KOPT-K1 (cell line): ENCODE measurements around the gene KRT36.

Experiments used
- H3K27ac ChIP-seq: fragments of 200-600 bp; sonication (generic); 2 replicates; pipeline ENCODE4 v1.5.1; 2016; ENCODE audit warnings: antibody characterized with exemption, mild to moderate bottlenecking, low read depth, low read length; ENCODE audit not compliant: poor library complexity, severe bottlenecking
- H3K36me3 ChIP-seq: fragments of 200-600 bp; sonication (generic); 2 replicates; pipeline ENCODE4 v1.5.1; 2017; ENCODE audit warnings: antibody characterized with exemption, mild to moderate bottlenecking, low read length, moderate library complexity; ENCODE audit not compliant: insufficient read depth
- H3K9me3 ChIP-seq: fragments of 200-600 bp; sonication (generic); 2 replicates; pipeline ENCODE4 v1.5.1; 2017; ENCODE audit warnings: antibody characterized with exemption, low read length, mild to moderate bottlenecking; ENCODE audit not compliant: insufficient read depth, poor library complexity, severe bottlenecking

Gene KRT36

DNA sequence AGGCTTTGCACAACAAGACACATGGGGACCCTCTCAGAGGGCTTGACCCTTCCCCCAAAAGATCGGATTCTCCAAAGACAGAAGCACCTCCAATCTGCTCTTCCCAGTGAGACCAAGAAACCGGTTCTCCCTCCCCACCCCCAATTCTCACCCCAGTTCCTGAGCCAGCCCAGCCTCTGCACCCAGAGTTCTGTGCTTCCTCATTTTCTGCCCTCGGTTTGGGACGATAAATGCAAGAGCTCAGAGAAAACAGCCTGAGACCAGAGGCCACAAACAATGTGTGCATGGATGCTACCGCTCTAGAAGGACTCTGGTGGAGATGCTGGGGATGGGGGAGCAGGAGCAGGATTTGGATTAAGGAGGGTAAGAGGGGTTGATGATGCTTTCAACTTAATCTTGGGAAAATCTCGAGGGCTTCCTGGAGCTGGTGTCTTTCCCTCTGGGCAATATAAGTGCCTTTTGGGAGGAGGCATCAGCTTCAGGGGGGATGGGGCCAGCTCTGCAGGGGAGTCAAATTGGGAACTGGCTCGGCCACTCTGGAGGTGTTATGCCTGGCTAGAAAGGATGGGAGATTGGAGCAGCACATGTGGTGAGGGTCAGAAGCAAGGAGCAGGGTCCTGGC, 22.9 kb upstream of the KRT36 start:
- H3K36me3 ChIP-seq, result no peaks in the 10 kb centered on the region
- H3K27ac ChIP-seq, result no peak overlapping the region
- no peaks in the 10 kb centered on the region for H3K9me3 ChIP-seq

DNA sequence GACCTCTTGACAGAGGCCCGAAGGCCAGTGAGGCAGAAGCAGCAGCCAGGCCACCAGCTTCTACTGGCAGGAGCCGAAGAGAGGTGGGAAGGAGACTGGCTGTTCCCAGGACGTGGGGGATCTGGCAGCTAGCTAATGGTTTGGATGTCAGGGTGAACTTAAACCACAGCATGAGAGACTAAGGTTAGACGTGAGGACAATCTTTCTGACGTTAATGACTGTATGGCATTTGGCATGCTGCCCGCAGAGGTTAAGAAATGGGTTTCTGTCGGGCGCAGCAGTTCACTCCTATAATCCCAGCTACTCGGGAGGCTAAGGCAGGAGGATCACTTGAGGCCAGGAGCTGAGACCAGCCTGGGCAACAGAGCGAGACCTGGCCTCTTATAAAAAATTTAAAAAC, 22.0 kb upstream of the KRT36 start:
- no peak overlapping the region for H3K27ac ChIP-seq
- no peaks in the 10 kb centered on the region for H3K36me3 ChIP-seq
- H3K9me3 ChIP-seq, result no peaks in the 10 kb centered on the region

DNA sequence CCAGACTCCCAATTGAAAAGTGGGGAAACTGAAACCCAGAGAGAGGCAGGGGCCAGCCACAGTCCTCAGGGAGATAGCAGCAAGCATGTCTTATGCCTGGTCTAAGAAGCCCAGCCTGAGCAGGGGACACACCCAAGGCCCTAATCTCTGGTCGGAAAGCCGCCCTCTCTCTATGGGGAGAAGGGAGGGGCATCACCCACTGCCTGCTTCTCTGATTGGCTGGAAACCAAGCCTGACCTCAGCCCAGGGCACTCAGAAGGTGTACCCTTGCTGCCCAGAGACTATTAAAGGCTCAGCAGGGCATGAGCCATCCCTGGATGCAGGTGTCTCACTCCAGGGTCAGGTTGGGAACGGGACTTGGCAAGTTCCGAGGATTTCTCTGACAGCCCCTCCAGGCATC, 21.4 kb upstream of the KRT36 start:
- no peaks in the 10 kb centered on the region for H3K36me3 ChIP-seq
- no peak overlapping the region for H3K27ac ChIP-seq
- no peaks in the 10 kb centered on the region for H3K9me3 ChIP-seq

DNA sequence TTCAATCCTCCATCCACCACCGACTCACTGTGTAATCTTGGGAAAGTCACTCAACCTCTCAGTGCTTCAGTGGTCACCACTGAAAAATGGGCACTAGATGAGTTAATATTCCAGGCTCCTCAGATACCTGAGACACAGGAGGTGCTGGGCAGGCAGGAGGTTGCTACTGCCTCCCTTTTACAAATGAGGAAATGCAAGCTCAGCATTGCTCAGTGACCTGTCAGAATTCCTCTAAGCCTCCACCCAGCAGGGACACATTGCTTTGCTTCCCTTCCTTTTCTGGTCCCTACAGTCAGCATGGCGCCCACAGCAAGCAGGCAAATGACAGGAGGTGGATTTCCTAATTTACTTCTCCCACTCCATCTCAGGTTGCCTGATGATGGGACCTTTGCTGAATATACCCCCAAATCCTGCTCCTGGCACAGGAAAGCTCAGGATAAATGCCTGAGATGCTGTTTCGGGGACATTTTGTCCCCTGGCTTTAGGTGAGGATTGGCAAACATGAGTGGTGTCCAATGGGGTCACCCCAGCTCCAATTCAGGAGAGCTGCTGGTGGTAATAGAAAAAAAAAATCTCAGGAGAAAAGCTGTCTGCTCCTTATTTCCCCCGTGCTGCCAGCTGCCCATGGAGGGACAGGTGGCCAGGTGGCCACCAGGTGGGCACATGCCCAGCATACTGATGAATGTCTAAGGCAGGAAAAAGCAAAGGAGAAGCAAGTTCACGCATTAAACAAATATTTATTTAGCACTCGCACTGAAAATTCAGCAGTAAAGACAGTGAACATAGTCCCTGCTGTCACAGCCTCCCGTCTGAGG, 20.7 kb upstream of the KRT36 start:
- no peak overlapping the region for H3K27ac ChIP-seq
- H3K36me3 ChIP-seq, result no peaks in the 10 kb centered on the region
- H3K9me3 ChIP-seq, result no peaks in the 10 kb centered on the region

DNA sequence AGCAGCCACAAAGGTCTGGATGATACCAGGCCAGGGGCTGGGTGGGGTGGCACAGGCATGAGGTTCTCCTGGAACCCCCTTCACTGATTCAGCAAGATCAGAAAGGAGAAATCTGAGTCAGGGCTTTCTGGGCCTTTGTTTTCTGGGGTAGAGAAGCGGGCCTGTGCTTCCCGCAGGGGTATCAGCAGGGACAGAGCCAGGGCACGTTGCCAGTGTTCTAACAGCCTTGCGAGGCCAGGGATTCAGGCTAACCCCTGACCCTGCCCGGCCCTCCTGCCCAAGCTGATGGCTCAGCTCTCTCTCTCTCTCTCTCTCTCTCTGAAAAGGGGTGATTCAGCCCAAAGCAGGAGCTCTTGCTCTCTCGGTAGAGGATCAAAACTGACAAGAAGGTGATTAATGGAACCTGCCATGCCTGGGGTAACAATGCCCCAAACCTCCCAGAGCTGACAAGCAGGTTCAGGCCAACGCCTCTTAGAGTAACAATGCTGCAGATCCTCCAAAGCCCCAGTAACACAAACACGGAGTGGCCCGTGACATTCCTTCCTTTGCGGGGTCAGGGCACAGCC, 17.7 kb upstream of the KRT36 start:
- no peaks in the 10 kb centered on the region for H3K9me3 ChIP-seq
- no peak overlapping the region for H3K27ac ChIP-seq
- no peaks in the 10 kb centered on the region for H3K36me3 ChIP-seq

DNA sequence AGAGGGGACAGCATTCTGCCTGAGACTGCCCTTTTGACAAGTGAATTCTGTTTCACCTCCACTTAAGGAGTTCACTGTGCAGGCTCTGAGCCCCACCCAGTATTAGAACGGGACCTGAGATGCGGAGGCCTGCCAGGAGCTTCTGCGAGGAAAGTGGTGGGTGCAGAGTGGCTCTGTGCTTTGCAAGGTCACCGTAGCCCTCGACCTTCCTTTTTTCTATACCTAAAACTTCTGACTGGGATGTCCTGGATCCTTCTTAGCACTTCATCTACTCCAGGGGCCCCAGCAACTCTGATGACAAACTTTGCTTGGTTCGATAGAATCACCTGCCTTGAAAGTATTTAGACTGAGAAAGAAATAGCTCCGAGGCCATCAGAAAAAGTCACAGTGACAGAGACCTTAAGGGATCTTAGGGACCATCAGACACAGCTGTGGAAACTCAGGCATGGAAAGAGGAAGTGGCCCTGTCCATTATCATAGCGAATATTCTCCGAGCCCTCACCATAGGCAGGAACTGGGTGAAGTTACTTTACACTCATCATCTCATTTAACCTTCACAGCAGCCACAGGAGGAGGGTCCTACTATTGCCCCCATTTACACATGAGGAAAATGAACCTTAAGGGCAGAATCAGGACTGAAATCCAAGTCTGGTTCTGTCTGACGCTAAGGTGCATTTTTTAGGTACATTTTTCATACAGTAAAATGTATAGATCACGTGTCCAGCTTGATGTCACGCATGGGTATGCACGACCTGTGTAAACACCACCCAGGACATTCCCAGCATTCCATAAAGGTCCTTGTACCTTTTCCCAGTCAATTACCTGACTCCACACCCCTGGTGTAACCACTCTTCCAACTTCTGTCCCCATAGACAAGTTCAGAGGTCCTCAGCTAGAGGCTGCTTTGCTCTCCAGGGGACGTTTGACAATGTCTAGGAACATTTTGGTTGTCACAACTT, 16.4 kb upstream of the KRT36 start:
- Histone ChIP-seq H3K9me3 (no peaks in the 10 kb centered on the region), H3K27ac (no peak overlapping the region), H3K36me3 (no peaks in the 10 kb centered on the region)

DNA sequence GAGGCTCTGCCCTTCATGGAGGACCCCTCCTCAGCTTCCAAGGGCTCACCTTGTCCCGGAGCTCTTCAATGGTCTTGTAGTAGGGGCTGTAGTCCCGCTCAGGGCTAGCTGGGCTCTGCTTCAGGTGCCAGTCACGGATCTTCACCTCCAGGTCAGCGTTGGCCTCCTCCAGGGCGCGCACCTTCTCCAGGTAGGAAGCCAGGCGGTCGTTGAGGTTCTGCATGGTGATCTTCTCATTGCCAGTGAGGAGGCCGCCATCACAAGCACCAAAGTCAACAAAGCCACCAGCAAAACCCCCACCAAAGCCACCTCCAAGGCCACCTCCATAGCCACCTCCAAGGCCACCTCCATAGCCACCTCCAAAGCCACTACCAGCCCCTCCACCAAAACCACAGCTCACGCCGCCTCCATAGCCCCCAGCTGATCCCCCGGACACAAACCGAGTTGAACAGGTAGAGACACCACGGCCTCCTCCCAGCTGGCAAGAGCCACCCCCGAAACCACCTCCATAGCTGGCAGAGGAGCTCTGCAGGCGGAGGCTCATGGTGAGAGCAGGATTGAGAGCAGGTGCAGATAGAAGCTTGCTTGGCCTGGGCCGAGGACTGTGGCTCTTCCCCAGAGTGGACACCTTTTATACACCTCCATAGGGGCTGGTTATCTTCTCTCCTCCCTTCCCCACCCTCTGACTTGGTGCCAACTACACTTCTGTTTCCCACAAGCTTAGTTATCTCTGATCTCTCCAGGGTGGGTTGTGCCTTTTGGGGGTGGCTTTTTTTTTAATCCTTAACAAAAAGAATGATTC, 15.5 kb upstream of the KRT36 start, which contains the start of gene KRT13:
KRT13 (minus strand) TSS at position 606 of the 802 bp plus-strand sequence; CDS start at position 544, 62 bp downstream.
- no peaks in the 10 kb centered on the region for H3K36me3 ChIP-seq
- no peaks in the 10 kb centered on the region for H3K9me3 ChIP-seq
- no peak within 1 kb of the TSS for H3K27ac ChIP-seq

DNA sequence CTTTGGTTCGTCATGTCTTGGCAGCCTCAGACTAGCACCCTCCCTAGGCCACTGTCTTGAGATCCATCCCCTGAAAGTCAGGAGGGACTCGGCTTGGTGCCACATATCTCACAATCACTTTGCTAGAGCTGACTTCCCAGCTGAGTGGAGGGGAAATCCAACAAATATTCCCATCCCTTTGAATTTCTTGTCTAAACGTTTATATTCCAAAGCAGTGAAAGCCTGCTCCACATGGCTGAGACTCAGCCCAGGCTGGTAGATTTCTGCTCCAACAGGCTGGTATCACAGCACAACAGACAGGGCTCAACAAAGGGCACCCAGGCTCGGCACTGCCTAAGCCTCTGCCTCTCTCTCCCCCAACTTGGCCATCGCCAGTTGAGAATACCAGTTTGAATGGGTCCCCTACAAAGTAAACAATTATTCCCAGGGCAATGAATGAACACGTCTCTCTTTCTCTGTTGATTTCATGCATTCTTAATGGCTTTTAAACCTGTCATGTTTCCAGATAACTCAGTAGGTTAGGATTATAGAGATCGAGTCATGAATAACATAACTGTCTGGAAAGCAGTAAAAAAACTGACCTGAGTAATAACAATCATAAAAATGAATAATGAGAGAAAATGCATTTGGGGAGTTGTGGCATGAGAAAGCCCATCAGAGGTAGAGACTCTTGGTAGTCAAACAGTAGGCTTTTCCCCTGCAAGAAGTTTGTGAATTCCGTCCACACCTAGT, 14.7 kb upstream of the KRT36 start:
- Histone ChIP-seq H3K9me3 (no peaks in the 10 kb centered on the region), H3K27ac (no peak overlapping the region), H3K36me3 (no peaks in the 10 kb centered on the region)

DNA sequence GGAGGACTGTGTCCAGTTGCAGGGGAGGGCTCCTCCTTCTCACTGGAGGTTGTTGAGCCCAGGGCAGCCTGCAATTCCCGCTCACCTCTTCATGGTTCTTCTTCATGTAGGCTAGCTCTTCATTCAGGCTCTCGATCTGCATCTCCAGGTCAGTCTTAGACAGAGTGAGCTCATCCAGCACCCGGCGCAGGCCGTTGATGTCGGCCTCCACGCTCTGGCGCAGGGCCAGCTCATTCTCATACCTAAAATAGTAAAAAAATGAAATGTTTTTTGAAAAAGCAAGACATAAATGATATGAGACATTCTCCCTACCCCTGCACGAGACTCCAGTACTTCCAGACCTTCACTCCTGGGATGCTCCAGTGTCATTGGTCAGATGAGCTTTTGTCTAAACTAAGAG, 13.5 kb upstream of the KRT36 start:
- no peaks in the 10 kb centered on the region for H3K9me3 ChIP-seq
- no peak overlapping the region for H3K27ac ChIP-seq
- H3K36me3 ChIP-seq, result no peaks in the 10 kb centered on the region

DNA sequence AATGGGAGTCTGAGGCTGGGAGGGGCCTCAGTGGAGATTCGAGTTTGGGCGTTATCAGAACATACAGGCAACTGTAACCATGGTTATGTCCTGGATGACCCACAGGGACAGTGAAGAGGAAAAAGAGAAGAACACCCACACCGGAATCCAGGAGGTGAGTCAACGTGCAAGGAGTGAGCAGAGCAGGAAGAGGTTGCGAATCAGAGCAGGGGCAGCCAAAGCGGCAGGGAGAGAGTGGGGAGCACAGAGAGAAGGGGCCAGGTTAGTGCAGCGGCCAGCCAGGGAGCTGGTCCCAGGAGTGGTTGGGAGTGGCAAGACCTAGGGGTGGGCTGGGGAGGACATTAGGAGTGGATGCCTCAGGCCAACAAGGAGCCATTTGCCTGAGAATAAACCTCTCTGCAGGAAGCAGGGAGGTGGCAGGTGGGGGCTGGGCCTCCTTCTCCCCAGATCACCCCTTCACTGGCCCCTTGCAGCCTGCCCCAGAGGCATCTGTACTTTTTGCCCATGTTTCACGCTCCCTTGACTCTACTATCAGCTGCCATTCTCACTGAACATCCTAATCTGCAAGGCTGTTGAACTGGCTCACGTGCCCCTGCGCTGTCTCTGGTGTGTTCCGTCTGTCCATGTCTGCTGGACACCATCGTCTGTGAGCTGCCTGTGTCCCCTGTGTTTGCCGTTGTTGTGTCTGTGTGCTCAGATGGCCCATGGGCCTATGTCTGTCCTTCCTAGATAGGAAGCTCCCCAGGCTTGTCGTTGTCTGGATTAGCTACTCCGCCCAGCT, 10.6 kb upstream of the KRT36 start:
- Histone ChIP-seq H3K9me3 (no peaks in the 10 kb centered on the region), H3K36me3 (no peaks in the 10 kb centered on the region), H3K27ac (no peak overlapping the region)

DNA sequence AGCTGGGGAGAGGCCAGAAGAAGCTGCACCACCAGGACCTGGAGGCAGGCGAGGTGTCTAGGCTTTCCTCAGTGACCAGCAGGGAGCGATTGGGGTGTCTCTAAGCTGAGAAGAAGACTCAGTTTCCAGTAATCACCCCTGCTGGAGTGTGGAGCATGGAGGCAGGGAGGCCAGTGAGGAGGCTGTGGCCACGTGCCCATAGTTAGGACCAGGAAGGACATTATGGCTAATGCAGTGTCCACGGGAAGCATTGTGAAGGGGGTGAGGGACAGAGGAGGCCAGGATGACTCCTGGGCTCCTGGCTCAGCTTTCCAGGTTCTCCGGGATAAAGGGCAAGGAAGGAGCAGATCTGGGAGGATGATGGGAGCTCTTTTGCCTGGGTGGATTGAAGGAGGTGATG, 10.0 kb upstream of the KRT36 start:
- no peak overlapping the region for H3K27ac ChIP-seq
- no peaks in the 10 kb centered on the region for H3K36me3 ChIP-seq
- no peaks in the 10 kb centered on the region for H3K9me3 ChIP-seq

DNA sequence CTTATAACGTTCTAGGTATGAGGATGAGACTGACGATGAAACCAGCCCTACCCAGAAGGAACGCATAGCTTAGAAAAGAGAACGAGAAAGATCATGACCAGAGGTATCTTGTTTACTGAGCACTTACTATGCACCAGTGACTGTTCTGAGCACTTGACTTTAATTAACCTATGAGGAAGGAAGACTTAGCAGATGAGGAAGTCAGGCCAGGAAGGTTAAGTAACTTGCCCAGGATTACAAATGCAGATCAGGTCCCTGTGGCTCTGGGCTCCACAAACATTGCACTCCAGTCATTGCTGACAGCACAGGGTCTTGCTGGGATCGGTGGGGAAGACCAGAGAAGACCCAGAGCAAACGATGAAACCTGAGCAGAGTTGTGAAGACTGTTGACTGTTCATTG, 8.6 kb upstream of the KRT36 start:
- no peaks in the 10 kb centered on the region for H3K36me3 ChIP-seq
- no peaks in the 10 kb centered on the region for H3K9me3 ChIP-seq
- no peak overlapping the region for H3K27ac ChIP-seq

DNA sequence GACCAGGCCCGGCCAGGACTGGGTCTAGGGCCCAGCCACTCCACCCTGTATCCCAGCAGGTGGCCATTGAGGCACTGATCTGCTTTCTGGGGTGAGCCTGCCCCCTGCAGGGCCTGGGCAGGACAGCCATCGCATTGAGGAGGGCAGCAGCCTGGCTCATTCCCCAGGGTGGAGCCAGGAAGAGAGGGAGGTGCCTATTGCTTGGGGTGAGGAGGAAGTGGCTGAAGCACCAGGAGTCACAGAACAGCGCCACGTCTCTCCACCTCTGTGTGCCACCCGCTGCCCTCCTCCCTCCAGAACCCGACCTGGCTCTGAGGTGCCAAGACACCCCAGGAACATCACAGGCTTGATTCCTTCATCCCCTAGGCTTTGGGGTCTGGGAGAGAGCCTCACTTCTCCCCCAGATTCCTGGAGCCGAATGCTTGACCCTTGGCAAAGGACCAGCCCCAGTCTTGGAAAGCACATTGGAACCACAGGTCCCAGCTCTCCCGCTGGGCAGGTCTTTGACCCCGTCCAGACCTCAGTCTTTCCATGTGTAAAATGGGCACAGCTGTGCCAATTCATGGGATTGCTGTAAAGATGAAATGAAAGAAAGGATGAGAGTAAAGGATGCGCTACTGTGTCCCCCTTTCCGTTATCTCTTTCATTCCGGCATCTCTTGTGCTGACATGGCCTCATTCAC, 7.2 kb upstream of the KRT36 start:
- Histone ChIP-seq H3K9me3 (no peaks in the 10 kb centered on the region), H3K36me3 (no peaks in the 10 kb centered on the region), H3K27ac (no peak overlapping the region)
